Activated naive CD4-positive, alpha-beta T cell treated with anti-CD3 and anti-CD28 coated beads, Interleukin-2, amount 10 ng/mL, durations not matched to agents 7 days and 5 days (primary cell): ENCODE data around the gene ZNF865.

Source experiments
- CTCF ChIA-PET: fragments of 350-600 bp; sonication (Branson Sonifier 250); formaldehyde crosslinking; loops from one replicate; lab custom pipeline; 2021; ENCODE audit warnings: antibody characterized with exemption; lab: Charles Lee
- DNase-seq: peaks from one replicate; pipeline ENCODE4 v3.0.0-alpha.2; 2020
- H3K27ac Mint-ChIP-seq: one replicate; pipeline ENCODE4 v1.8.0; 2021; ENCODE audit warnings: mild to moderate bottlenecking, moderate library complexity, mixed read lengths
- H3K27me3 Mint-ChIP-seq: one replicate; pipeline ENCODE4 v1.8.0; 2021; ENCODE audit warnings: mild to moderate bottlenecking, mixed read lengths
- H3K36me3 Mint-ChIP-seq: one replicate; pipeline ENCODE4 v1.8.0; 2021; ENCODE audit warnings: mixed read lengths
- H3K4me1 Mint-ChIP-seq: one replicate; pipeline ENCODE4 v1.8.0; 2021; ENCODE audit warnings: mixed read lengths
- H3K4me3 Mint-ChIP-seq: one replicate; pipeline ENCODE4 v1.8.0; 2021; ENCODE audit warnings: mild to moderate bottlenecking, moderate library complexity, mixed read lengths
- H3K9me3 Mint-ChIP-seq: one replicate; pipeline ENCODE4 v1.8.0; 2021; ENCODE audit warnings: mixed read lengths

The ZNF865 gene

DNA sequence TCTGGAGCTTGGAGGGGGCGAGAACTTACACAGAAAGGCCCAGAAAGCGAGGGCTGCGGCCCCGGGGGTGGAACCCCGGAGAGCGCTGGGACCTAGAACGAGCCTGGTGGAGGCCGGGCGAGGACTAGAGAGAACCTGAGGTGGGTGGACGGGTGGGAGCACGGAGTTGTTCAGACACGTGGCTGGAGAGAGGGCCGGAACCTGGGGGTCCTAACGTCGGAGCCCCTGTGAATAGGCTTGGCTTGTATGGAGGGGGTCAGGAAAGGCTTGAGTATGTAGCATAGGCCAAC is 38.4 kb downstream of the ZNF865 start:
- H3K4me3 Mint-ChIP-seq, result peak overlapping the region; percentile 92
- H3K27ac Mint-ChIP-seq, result peak overlapping the region; percentile 93
- H3K36me3 Mint-ChIP-seq, result peaks cover 11% of the 10 kb centered on the region
- DNase-seq, result no peak
- H3K9me3 Mint-ChIP-seq, result no peaks in the 10 kb centered on the region
- no peaks in the 10 kb centered on the region for H3K27me3 Mint-ChIP-seq
- H3K4me1 Mint-ChIP-seq, result peaks cover 67% of the 10 kb centered on the region
- CTCF ChIA-PET, result interaction anchor here (2.7 kb wide), 1 partner anchor 12 kb away, joined by 15 read pairs; no protein-coding TSS in a partner anchor

DNA sequence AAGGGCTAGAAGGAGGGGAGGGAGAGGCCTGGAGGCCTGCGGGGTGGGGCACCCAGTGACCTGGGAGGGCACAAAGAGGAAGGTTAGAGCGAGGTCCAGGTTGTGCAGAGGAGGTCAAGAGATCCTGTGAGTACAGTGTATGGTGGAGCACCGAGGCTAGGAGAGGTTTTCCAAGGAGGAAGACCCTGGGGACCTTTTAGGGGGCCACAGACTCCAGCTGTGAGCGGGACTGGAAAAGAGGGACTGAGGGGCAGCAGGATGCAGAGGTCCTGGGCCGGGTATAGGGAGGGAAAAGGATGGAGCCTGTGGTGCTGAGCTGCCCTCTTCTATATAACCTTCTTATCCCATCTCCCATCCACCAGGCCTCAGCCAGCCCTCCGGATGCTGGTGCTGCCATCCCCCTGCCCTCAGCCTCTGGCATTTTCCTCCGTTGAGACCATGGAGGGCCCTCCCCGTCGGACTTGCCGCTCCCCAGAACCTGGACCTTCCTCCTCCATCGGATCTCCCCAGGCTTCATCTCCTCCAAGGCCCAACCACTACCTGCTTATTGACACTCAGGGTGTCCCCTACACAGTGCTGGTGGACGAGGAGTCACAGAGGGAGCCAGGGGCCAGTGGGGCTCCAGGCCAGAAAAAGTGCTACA is 38.9 kb downstream of the ZNF865 start:
- Mint-ChIP-seq H3K9me3 (no peaks in the 10 kb centered on the region), H3K27ac (peak overlapping the region; percentile 93), H3K4me1 (peaks cover 64% of the 10 kb centered on the region), H3K36me3 (peaks cover 9% of the 10 kb centered on the region), H3K4me3 (peak overlapping the region; percentile 92), H3K27me3 (no peaks in the 10 kb centered on the region)
- CTCF ChIA-PET, result interaction anchor here (1.9 to 2.7 kb wide), 2 partner anchors 11 to 12 kb away, joined by 7 to 15 read pairs; no protein-coding TSS in a partner anchor
- DNase-seq, result no peak

GRCh38 chr19:55644842-55645511 is 39.5 kb downstream of the ZNF865 start:
- Mint-ChIP-seq H3K36me3 (peaks cover 12% of the 10 kb centered on the region), H3K27me3 (no peaks in the 10 kb centered on the region), H3K9me3 (no peaks in the 10 kb centered on the region), H3K4me3 (peak overlapping the region; percentile 92), H3K27ac (peak overlapping the region; percentile 93), H3K4me1 (peaks cover 62% of the 10 kb centered on the region)
- CTCF ChIA-PET, result interaction anchor here (1.6 to 1.9 kb wide), 2 partner anchors 9 to 12 kb away, joined by 4 to 7 read pairs; no protein-coding TSS in a partner anchor
- DNase-seq, result no peak

DNA sequence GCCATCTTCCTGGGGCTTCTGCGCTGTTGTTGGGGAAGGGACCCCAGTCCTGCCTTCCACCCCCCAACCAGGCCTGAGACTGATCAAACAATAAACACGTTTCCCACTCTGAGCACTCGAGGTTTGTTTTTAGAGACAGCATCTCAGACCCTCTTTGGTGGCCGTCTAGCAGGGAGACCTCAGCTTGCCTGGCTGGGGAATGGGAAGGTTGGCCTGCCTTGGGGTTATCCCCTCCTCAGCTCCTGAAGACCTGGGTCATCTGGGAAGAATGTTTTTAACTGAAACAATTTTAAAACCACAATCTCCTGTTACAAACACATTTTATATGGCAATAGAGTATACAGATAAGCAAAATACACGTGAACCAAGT is 40.0 kb downstream of the ZNF865 start:
- H3K27ac Mint-ChIP-seq, result peak overlapping the region; percentile 73
- CTCF ChIA-PET, result interaction anchor here (1.6 to 1.9 kb wide), 2 partner anchors 9 to 13 kb away, joined by 4 to 7 read pairs; no protein-coding TSS in a partner anchor
- peaks cover 12% of the 10 kb centered on the region for H3K36me3 Mint-ChIP-seq
- DNase-seq, result no peak
- no peaks in the 10 kb centered on the region for H3K9me3 Mint-ChIP-seq
- peak overlapping the region; percentile 57 for H3K4me3 Mint-ChIP-seq
- no peaks in the 10 kb centered on the region for H3K27me3 Mint-ChIP-seq
- H3K4me1 Mint-ChIP-seq, result peaks cover 59% of the 10 kb centered on the region

DNA sequence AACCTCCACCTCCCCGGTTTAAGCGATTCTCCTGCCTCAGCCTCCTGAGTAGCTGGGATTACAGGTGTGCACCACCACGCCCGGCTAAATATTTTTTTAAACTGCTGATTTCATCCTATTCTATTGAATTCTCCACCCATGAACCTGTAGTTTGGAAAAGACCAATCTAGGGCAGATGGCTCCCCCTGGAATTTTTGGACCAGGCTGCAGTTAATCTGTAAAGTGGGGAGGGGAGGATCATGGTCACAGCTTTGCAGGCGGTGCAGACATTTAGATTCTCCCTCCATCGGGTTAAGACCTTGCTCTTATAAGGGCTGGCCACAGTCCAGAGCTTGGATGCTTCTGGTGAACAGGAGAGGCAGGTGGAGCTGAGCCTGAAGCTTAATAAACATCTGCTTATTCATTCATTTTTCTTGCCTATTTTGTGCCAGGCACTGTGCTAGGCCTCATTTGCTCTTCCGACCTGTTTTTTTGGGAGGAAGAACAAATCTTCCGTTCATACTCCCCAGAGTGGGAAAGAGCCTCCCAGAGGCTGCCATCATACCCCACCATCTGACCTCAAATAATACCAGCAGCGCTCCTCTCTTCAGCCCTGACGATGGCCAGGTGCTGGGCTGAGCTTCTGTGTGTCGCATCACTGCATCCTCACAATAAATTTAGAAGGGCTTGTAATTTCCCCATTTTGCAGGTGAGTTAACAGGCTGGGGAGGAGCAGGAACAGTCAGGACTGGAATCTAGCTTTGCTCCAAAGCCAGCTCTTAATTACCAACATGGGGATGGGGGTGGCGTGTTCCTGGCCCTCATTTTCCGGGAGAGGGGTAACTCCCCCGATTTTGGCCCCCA is 41.7 kb downstream of the ZNF865 start:
- peaks cover 12% of the 10 kb centered on the region for H3K36me3 Mint-ChIP-seq
- H3K4me1 Mint-ChIP-seq, result peaks cover 57% of the 10 kb centered on the region
- H3K9me3 Mint-ChIP-seq, result no peaks in the 10 kb centered on the region
- H3K4me3 Mint-ChIP-seq, result peak overlapping the region; percentile 77
- no peaks in the 10 kb centered on the region for H3K27me3 Mint-ChIP-seq
- no peak for DNase-seq
- CTCF ChIA-PET, result interaction anchor here (0.9 to 2.2 kb wide), 3 partner anchors 14 to 25 kb away, joined by 3 to 10 read pairs (median 3); no protein-coding TSS in a partner anchor
- peak overlapping the region; percentile 60 for H3K27ac Mint-ChIP-seq

- CTCF ChIA-PET, result interaction anchor here (0.9 to 2.2 kb wide), 2 partner anchors 15 to 17 kb away, joined by 3 to 10 read pairs; no protein-coding TSS in a partner anchor
- H3K4me1 Mint-ChIP-seq, result peaks cover 56% of the 10 kb centered on the region
- H3K27ac Mint-ChIP-seq, result peak within 1 kb of the TSS; percentile 77
- no peaks in the 10 kb centered on the region for H3K27me3 Mint-ChIP-seq
- H3K36me3 Mint-ChIP-seq, result peaks cover 12% of the 10 kb centered on the region
- DNase-seq, result peak; percentile 60
- H3K9me3 Mint-ChIP-seq, result no peaks in the 10 kb centered on the region
- H3K4me3 Mint-ChIP-seq, result peak within 1 kb of the TSS; percentile 77
Measured at GRCh38 chr19:55647732-55648584, 42.5 kb downstream of the ZNF865 start, which contains the start of gene CCDC106. Gene CCDC106, plus strand, starts transcription at chr19:55648212. Its CDS starts 835 bp downstream, at chr19:55649047.

GRCh38 chr19:55648585-55649267 is 43.3 kb downstream of the ZNF865 start:
- Mint-ChIP-seq H3K36me3 (peaks cover 10% of the 10 kb centered on the region), H3K4me3 (peak overlapping the region; percentile 73), H3K27ac (peak overlapping the region; percentile 67), H3K4me1 (peaks cover 54% of the 10 kb centered on the region), H3K27me3 (peaks cover 2% of the 10 kb centered on the region), H3K9me3 (no peaks in the 10 kb centered on the region)
- CTCF ChIA-PET, result interaction anchor here (1.0 to 2.2 kb wide), 3 partner anchors 11 to 16 kb away, joined by 3 to 10 read pairs (median 4); no protein-coding TSS in a partner anchor
- no peak for DNase-seq

GRCh38 chr19:55649268-55650125 is 44.0 kb downstream of the ZNF865 start:
- peaks cover 8% of the 10 kb centered on the region for H3K36me3 Mint-ChIP-seq
- H3K27ac Mint-ChIP-seq, result peak overlapping the region; percentile 19
- peaks cover 4% of the 10 kb centered on the region for H3K27me3 Mint-ChIP-seq
- CTCF ChIA-PET, result interaction anchor here (1.0 to 1.1 kb wide), 2 partner anchors 12 to 17 kb away, joined by 3 to 4 read pairs; no protein-coding TSS in a partner anchor
- H3K4me1 Mint-ChIP-seq, result peaks cover 47% of the 10 kb centered on the region
- DNase-seq, result no peak
- H3K4me3 Mint-ChIP-seq, result peak overlapping the region; percentile 73
- no peaks in the 10 kb centered on the region for H3K9me3 Mint-ChIP-seq

- H3K4me3 Mint-ChIP-seq, result peak overlapping the region; percentile 43
- no peak overlapping the region for H3K27ac Mint-ChIP-seq
- H3K4me1 Mint-ChIP-seq, result peaks cover 42% of the 10 kb centered on the region
- CTCF ChIA-PET, result interaction anchor here (1.0 to 1.1 kb wide), 2 partner anchors 12 to 18 kb away, joined by 3 to 4 read pairs; no protein-coding TSS in a partner anchor
- DNase-seq, result no peak
- H3K36me3 Mint-ChIP-seq, result peaks cover 8% of the 10 kb centered on the region
- no peaks in the 10 kb centered on the region for H3K9me3 Mint-ChIP-seq
- H3K27me3 Mint-ChIP-seq, result peaks cover 4% of the 10 kb centered on the region
Measured at GRCh38 chr19:55650126-55650557, 44.7 kb downstream of the ZNF865 start.

- DNase-seq, result no peak
- peak overlapping the region; percentile 64 for H3K27ac Mint-ChIP-seq
- peaks cover 4% of the 10 kb centered on the region for H3K27me3 Mint-ChIP-seq
- no peaks in the 10 kb centered on the region for H3K9me3 Mint-ChIP-seq
- CTCF ChIA-PET, result no interaction called here
- peaks cover 11% of the 10 kb centered on the region for H3K36me3 Mint-ChIP-seq
- H3K4me3 Mint-ChIP-seq, result peak overlapping the region; percentile 44
- peaks cover 38% of the 10 kb centered on the region for H3K4me1 Mint-ChIP-seq
Measured at GRCh38 chr19:55650602-55651230, 45.3 kb downstream of the ZNF865 start.

GRCh38 chr19:55651236-55651635 is 45.8 kb downstream of the ZNF865 start:
- peaks cover 40% of the 10 kb centered on the region for H3K4me1 Mint-ChIP-seq

More at GRCh38 chr19:55651236-55651635, 45.8 kb downstream of the ZNF865 start:
- peaks cover 15% of the 10 kb centered on the region for H3K36me3 Mint-ChIP-seq
- H3K9me3 Mint-ChIP-seq, result no peaks in the 10 kb centered on the region
- no peak for DNase-seq
- H3K4me3 Mint-ChIP-seq, result peak overlapping the region; percentile 44
- CTCF ChIA-PET, result no interaction called here
- H3K27me3 Mint-ChIP-seq, result peaks cover 4% of the 10 kb centered on the region
- no peak overlapping the region for H3K27ac Mint-ChIP-seq
